ENCODE measurements around the gene ZDHHC8.

Gene ZDHHC8

DNA sequence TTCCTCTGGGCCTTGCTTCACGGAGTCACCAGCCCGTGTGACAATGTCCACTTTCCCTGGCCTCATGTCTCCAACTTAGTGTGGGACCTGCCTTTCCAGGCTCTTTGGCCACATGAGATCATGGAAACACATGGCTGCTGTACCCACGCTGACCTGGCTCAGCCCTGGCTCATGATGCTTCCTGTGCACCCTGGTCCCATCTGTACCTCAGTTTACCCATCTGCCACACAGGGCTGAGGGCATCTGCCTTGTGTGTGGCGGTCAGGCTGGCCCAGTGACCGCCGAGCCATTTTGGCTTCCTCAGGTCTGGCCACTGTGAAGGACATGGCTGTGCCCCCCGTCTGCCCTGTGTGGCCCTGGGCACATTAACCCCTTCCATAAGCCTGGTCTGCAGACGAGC is 51.5 kb downstream of the ZDHHC8 start:
- H3K4me3 ChIP-seq (ENCODE audit: control insufficient read depth, low read depth, low read length) = no peak overlapping the region
- TF ChIP-seq, protein P1, sequence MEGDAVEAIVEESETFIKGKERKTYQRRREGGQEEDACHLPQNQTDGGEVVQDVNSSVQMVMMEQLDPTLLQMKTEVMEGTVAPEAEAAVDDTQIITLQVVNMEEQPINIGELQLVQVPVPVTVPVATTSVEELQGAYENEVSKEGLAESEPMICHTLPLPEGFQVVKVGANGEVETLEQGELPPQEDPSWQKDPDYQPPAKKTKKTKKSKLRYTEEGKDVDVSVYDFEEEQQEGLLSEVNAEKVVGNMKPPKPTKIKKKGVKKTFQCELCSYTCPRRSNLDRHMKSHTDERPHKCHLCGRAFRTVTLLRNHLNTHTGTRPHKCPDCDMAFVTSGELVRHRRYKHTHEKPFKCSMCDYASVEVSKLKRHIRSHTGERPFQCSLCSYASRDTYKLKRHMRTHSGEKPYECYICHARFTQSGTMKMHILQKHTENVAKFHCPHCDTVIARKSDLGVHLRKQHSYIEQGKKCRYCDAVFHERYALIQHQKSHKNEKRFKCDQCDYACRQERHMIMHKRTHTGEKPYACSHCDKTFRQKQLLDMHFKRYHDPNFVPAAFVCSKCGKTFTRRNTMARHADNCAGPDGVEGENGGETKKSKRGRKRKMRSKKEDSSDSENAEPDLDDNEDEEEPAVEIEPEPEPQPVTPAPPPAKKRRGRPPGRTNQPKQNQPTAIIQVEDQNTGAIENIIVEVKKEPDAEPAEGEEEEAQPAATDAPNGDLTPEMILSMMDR (conservative IDR thresholded peaks at IDR 0.05; ENCODE audit: control insufficient read depth, insufficient read depth, low read depth, low read length) = no peak
- no peak for DNase-seq (ENCODE audit: low read depth)

- DNase-seq (ENCODE audit: low read depth) = no peak
- no peak overlapping the region for H3K4me3 ChIP-seq (ENCODE audit: control insufficient read depth, low read depth, low read length)
- TF ChIP-seq, protein P1 (conservative IDR thresholded peaks at IDR 0.05; ENCODE audit: control insufficient read depth, insufficient read depth, low read depth, low read length) = no peak
These were observed 52.2 kb downstream of the ZDHHC8 start for GRCh38 chr22:20183823-20184222.

DNA sequence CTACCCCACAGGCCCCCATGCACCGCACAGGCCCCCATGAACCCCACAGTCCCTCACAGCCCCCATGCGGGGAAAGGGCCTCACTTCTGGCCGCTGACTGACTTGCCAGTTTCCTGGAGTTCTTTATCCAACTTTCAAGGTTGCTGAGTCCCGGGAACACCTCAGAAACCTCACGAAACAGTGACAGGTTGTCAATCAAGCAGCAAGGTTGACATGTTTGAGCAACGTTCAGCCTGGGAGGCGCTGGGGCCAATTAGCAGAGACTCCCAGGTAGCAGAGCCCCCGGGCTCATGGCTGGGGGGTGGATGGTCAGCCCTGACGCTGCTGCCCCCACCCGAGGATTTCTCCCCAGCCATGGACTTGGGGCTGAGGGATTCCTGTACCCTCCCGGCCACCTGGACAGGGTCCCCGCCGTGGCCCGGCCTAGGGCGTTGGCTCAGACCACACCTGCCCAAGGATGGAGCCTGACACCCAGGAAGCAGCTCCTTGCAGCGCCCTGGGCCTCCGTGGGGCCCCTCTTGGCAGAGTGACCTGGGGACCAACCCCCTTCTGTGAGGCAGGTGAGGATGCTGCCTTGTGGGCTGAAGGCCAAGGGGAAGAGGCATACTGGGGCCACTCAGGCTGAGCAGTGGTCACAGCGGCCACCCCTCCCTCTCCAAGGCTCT is 53.0 kb downstream of the ZDHHC8 start:
- no peak overlapping the region for H3K4me3 ChIP-seq (ENCODE audit: control insufficient read depth, low read depth, low read length)
- DNase-seq (ENCODE audit: low read depth) = no peak
- TF ChIP-seq, protein P1 (conservative IDR thresholded peaks at IDR 0.05; ENCODE audit: control insufficient read depth, insufficient read depth, low read depth, low read length) = no peak

DNA sequence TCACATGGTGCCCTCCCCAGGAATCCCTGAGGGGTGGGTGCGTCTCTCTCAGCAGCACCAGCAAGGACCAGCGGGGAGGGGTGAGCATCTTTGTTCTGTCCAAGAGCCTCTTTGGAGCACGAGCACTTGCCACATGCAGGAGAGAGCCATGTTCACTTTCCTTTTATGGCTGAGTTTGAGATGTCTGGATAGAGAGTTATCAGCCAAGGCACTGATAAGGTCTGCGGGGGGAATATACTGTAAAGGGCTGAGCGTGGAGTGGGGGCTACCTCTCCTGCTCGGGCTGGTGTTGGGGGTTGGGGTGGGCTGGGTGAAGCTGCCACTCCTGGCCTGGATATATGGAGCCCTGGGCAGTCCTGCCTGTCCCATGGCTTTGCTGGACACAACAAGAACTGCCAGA is 54.1 kb downstream of the ZDHHC8 start:
- DNase-seq (ENCODE audit: low read depth) = no peak
- no peak overlapping the region for H3K4me3 ChIP-seq (ENCODE audit: control insufficient read depth, low read depth, low read length)
- TF ChIP-seq, protein P1 (conservative IDR thresholded peaks at IDR 0.05; ENCODE audit: control insufficient read depth, insufficient read depth, low read depth, low read length) = no peak

DNA sequence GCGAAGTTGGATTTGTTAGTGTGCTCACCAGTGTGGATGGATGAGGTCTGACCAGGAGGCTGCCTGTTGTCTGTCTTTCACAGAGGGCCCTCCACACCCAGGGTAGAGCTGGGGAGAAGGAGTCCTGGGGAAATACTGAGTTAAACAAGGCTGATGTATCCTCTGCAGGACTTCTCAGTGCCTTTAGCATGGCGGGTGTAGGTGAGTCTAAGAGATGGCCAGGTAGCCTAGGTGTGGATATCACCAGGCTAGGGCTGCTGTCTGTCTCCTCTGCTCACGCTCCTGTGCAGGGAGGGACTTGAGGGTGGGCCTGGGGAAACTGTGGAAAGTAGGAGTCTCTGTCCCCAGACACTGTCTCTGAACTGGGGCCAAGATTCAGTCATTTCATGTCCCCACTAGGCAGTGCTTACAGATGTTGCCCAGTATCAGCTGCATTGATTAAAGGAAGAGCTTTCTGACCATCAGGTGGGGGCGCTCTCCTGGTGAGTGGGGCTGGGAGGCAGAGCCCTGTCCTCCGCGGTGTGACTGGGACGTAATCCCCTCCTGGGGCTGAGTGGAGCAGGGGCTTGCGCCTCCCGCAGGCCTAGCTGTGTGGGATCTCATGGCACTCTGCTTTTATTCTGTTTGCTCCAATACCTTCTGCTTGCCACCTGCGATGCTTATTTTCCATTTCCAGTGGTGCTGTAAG is 54.7 kb downstream of the ZDHHC8 start:
- TF ChIP-seq, protein P1 (conservative IDR thresholded peaks at IDR 0.05; ENCODE audit: control insufficient read depth, insufficient read depth, low read depth, low read length) = no peak
- no peak overlapping the region for H3K4me3 ChIP-seq (ENCODE audit: control insufficient read depth, low read depth, low read length)
- DNase-seq (ENCODE audit: low read depth) = no peak

DNA sequence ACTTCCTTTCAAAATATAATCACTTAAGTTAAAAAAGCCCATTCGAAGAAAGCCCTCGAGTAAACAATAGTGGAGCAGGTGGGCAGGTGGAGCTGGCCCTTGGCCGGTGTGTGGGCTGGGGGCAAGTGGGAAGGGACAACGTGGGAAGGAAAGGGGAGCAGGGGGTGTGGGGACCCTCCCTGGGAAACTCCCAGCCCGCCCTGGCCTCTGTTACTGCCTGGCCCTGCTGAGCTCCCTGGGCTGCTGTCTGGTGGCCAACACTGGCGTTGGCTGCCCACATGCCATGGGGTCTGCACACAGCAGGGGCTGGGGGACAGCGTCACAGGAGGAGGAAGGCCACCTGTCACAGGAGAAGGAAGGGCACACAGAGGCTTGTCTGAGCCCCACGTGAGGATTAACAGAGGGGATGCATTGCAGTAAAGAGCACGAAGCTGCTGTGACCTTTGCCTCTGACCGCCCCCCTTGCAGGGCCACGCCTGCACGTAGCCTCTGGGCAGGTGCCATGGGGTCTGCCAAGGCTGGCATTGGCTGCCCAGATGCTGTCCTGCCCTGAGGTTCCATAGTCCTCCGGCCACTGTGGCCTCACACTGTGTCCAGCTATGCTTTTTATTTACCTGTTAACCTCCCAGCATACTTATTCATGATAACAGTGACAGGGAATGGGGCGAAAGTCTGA is 55.4 kb downstream of the ZDHHC8 start:
- no peak for DNase-seq (ENCODE audit: low read depth)
- H3K4me3 ChIP-seq (ENCODE audit: control insufficient read depth, low read depth, low read length) = no peak overlapping the region
- TF ChIP-seq, protein P1 (conservative IDR thresholded peaks at IDR 0.05; ENCODE audit: control insufficient read depth, insufficient read depth, low read depth, low read length) = no peak
